ENCODE data around the gene ATXN7.

ATXN7 gene

DNA sequence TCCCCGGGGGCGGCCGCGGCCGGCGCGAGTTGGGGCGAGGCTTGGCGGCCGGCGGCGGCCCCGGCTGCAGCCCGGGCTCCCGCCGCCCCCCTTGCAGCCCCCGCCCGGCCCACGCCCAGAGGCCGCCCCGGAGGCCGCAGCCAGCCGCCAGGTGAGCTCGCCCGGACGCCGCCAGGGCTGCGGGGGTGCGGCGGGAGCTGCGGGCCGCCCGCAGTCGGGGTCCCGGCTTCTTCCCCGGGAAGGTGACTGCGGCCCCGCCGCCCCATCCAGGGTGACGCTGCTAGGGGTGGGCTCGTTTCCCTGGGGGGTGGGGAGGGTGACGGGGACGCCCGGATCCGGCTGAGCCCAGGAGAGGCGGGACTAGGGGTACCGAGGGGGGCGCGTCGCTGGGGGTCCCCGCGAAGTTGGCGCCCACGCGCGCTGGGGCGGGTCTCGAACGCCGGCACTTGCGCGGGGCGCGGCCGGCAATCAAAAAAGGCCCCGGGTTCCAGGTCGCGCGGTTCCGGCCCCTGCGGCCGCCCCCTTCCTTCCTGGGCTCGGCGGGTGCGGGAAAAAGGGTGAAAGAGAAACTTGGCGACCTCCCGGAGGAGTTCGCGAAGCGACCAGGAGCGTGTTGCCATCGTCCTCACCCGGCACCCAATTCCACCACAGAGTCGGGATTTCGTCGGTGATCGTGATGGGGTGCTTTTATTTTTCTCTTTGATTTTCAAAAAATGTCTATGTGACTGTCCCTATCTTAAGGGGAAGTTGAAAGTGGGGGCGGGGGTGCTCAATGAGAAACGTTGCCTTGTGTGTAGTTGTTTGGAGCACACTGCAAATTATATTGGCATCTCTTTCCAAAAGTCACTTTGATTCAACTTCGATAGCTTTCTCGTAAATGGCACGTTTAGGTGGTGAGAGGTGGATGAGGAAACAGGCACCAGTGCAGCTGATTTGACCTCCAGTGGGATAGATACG lies 619 bp downstream of the ATXN7 start:
- DNase-seq (ENCODE audit: low read depth) = no peak

DNA sequence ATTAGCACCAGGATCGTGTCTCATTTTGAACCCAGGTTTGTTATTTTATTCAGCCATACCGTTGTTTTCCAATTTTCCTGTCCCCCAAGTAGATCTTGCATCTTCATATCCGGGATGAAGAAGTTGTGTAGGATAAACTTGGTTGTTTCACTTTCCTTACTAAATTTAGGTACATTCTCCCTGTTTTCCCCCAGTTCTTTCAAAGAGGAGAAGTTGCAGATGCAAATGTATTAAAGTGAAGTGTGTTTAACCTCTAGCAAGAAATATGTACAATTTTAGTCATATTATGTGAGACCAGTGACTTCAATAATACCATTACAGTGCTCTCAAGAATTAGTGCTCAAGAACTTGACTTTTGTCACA lies 1.3 kb downstream of the ATXN7 start:
- DNase-seq (ENCODE audit: low read depth) = no peak

DNA sequence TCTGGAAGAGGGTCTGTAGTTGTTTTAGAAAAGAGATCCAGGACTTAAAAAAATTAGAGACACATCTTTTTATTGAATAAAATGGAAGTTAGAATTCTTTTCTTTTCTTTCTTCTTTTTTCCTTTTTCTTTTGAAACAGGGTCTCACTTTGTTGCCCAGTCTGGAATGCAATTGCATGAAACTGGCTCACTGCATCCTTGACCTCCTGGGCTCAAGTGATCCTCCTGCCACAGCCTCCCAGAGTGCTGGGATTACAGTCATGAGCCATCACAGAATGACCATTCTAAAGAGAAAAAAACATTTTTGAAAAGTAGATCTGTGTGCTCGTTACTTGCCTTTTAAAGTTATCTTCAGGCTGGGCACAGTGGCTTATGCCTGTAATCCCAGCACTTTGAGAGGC lies 3.6 kb downstream of the ATXN7 start:
- DNase-seq (ENCODE audit: low read depth) = no peak

DNA sequence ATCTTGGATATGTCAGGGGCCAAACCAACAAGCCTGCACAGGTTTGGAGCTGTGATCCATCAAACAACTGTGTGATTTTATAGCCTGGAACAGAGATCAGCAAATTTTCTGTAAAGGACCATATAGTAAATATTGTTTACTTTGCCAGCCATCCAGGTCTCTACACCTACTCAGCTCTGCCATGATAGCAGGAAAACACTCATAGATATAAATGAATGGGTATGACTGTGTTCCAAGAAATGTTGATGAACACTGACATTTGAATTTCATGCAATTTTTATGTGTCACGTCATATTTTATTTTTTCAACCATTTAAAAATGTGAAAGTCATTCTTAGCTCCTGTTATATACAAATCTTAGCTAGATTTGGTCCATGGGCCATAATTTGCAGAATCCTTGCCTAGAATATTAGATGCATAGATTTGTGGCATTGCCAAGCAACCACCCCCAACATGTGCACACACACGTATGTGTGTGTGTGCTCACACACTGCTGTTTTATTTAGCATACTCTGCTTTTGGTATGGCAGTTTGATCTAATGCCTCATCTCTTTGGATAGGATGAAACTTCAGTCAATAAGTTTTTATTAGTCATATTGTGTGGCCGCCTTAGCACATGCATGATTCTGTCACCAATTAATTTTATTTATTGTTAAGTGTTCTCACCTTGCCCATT lies 6.4 kb downstream of the ATXN7 start:
- no peak for DNase-seq (ENCODE audit: low read depth)

DNA sequence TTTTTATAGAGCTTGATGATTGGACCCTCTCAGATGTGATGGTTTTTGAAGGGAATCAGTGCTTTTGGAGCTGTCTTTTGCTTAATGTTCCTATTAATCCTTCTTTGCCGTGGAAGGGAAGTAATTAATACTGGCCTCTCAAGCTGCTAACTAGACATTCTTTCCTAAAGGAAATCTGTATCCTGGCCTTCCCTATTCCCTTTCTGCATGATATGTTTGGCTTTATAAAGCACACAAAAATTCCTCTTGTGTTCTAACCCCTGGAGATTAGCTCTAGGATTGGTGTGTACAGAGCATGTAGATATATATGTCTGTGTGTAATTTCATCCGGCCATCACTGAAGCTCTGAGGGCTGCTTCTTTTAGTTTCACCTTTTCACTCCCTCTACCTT lies 6.9 kb downstream of the ATXN7 start:
- no peak for DNase-seq (ENCODE audit: low read depth)

DNA sequence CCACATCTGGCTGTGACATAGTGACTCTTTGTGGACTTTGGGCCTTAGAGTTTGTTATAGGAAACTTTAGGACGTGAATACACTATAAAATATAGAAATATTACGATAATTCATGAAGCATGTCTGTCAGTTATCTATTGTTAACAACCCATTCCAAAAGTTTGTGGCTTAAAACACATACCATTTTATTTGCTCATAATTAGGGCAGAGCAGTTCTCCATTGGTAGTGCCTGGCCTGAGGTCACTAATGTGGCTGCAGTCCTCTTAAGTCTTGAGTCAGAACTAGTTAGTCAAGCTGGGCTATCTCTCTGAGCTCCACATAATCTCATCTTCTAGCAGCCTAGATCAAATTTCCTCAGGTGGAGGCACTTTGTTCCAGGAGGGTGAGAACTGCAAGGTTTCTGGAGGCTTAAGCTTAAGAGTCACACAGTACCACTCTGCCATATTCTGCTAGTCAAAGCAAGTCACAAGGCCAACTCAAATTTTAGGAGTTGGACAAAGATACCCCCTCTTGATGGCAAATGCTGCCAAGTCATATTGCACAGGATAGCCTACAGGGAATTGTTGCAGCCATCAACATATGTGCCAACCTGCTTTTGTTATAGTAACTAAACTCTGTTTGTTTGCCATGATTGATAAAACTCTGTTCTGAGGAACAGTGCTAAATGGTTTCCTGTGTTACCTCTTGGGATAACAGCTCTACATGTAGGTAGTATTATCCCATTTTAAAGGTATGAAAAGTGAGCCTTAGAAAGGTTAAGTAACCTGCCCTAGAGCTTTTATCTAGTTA lies 8.7 kb downstream of the ATXN7 start:
- DNase-seq (ENCODE audit: low read depth) = peak; percentile 64

DNA sequence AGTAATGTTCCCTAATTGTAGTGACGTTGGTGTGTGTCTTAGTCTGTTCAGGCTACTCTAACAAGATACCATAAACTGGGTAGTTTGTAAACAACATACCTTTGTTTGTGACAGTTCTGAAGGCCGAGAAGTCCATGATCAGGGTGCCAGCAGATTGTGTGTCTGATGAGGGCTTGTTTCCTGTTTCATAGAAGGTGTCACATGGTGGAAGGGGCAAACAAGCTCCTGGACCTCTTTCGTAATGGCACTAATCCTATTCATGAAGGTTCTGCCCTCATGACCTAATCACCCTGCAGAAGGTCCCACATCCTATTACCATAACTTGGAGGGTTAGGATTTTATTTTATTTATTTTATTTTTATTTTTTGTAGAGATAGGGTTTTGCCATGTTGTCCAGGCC lies 11.1 kb downstream of the ATXN7 start:
- no peak for DNase-seq (ENCODE audit: low read depth)

DNA sequence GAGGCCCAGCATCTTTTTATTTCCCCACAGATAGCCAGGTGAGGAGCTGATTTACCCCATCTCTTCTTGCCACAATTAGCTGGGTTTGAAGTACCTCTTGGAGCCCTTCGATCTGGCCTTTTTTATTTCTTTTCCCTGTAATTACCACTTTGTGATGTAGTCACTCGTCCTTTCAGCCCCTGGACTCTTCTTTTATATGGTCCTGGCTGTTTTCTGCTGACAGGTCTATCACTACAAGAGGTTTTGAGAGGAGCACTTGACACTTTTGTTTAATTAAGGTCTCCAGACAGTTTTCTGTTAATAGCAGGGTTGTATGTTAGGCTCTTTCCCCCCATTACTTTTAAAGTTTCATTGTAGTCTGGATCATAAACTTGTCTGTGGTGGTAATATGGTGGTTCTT lies 11.8 kb downstream of the ATXN7 start:
- DNase-seq (ENCODE audit: low read depth) = no peak

DNA sequence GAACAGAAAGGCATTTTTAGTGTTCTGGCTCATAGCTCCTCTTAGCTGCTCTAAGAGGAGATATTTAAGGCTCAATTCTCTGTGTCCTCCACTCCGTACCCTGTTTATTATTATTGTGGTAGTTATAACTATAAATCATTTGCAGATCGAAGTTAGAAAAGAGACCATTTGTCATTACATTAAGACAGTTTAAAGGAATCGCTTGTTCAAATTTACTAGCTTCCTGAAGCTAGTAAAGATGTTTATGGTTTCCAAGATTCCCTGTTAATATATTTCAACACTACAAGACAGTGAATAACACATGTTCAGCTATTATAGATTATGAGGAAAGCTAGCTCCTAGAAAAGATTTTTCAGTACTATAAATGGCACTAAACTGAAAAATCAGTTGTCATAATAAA lies 12.6 kb downstream of the ATXN7 start:
- no peak for DNase-seq (ENCODE audit: low read depth)

DNA sequence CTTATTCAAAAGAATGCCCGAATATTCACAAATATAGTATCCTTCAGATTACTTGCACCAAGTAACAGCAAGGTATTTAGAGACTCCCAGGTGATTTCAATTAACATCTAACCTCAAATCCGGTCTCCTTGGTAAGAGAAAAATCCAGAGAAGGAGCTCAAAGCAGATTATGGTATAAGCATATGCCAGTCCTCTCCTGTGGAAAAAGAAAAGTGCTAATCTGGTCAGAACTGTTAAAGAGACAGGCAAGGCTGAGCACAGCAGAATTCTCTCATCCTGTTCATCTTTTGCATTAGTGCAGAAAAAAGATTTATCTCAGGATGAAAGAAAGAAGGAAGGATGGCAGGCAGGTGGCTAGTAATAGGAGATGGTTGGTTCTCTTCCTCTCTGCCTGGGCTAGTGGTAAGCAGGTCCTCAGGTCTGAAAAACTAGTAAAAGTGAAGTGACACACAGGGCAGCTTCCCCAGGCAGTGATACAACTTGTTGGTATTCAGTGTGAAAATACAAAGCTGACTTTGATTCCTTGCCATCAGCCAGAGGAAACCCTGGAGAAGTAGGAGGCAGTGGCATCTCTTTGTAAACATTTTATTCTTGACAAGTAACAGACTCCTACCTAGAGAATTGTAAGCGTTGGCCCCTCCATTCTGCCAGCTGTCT lies 14.2 kb downstream of the ATXN7 start:
- no peak for DNase-seq (ENCODE audit: low read depth)

DNA sequence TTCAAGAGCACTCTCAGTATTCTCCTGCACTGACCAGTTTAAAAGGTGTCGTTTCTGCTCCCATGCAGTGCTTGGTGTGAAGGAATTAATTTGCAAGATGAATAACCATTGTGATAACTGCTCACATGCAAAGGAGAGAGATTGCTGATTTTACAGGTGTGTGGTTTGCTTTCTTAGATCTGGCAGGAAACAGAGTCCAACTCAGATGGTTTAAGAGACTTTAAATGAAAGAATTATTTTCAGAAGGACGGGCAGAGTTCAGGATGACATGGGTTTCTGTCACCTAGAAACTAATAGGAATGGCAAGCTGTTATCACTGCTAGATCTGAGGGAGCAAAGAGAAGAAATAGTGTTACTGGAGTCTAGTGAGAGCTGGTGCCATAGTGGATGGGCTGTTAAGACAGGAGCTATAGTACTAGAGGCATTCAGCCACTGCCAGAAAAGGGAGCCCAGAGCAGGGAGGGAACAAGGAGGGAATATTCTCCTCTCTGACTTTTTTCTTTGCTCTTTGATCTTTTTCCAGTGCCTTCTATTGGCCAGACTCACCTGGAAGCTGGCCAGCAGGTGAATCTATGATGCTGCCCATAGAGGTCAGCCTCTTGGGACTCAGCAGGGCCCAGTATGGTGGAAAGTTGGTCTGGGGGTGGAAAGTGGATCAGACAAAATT lies 14.9 kb downstream of the ATXN7 start:
- no peak for DNase-seq (ENCODE audit: low read depth)

DNA sequence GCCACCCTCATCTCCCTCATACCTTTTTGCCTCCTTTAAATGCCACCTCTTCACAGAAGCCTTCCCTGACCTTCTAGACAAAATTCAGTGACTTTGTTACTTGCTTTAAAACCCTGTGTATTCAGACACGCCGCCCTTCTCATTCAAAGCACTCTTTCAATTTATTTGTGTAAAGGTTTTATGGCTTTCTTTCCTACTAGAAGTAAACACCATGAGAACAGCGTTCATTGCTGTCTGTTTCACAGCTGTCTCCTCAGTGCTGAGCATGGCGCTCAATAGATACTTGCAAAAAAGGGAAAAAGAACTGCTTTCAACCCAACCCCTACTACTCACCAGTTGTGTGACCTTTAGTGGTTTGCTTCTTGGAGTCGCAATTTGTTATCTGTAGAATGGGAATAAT lies 17.0 kb downstream of the ATXN7 start:
- no peak for DNase-seq (ENCODE audit: low read depth)

DNA sequence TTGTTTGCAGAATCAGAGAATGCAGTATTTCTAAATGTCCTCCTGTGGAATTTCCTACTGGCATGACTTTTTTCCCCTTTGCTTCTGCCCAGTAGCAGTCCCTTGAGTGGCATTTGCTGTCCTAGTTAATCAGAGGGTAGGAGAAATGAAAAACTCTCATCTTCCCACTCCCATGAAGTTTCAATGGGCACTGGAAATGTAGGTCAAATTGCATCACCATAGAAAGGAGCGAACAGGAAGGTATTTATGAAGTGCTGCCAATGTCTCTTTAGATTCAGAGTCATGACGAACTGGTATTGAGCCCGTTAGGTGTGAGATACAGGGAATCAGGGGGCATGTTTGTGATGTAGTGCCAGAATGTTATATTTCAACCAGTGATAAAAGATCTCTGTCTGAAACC lies 23.2 kb downstream of the ATXN7 start:
- no peak for DNase-seq (ENCODE audit: low read depth)

DNA sequence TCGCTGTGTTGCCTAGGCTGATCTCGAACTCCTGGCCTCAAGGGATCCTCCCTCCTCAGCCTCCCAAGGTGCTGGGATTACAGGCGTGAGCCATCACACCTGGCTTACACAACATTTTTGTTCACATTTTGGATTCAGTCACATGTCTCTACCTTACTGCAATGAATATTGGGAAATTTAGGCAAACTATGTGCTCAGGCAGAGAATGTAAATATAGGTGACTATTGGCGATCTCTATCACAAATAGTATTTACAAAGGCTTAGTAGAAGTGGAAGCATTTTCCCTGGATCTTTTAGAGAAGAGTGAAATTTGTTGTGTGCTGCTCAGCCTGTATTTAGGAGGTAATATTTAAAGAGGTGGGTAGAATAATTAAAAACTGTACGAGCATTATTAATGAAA lies 27.9 kb downstream of the ATXN7 start:
- no peak for DNase-seq (ENCODE audit: low read depth)

DNA sequence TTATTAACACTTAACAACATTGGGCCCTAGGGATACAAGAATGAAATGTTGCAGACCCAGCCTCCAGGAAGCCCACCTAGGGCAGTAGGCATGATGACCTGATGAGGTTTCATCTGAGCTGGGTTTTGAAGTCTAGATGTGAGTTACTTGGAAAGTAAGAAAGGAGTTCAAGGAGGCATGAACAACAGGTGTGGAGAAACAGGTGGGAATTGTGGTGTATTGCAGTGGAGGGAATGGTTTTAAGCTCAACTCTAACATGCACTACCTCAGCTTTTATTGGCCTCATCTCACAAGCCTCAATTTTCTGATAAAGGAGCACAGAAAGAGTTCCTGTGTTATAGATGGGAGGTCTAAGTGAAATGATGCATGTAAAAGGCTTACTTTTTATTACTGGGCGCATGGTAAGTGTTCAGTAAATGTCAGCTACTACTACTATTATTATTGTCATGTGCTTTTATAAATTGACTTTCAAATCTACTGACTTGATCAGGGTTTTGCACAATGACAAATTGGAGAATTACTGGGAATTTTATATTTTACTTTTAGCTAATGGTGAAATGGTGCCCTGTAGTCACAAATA lies 29.2 kb downstream of the ATXN7 start:
- no peak for DNase-seq (ENCODE audit: low read depth)

DNA sequence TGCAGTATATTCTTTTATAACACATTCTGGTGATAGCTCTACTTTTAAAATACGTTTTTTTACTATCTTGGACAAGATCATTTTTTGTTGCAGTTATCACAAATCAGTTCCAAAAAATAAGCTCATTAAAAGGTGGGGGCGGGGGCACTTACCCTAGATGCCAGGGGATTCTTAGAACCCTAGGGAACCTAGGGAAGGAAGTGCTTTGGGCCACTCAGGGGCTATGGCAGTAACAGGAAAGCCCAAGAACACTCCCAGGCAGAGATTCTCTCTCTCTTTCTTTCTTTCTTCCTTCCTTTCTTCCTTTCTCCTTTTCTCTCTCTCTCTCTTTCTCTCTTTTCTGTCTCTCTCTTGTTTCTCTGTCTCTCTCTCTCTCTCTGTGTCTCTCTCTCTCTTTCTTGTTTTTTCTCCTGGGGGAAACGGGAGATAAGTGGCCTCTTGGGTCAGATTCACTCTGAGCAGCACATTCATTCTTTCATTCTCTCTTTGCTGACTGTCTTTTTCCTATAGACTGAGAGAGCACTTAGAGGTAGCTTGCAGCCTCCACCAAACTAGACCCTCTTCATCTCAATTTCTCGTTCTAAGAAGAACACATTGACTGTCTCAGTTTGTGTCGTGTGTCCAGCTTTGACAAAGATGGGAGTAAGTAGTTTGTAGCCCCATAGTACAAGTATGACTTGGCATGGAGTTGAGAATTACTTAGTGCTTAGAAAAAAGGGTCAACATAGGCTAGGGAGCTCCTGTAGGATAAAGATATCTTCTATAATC lies 31.9 kb downstream of the ATXN7 start:
- DNase-seq (ENCODE audit: low read depth) = no peak

DNA sequence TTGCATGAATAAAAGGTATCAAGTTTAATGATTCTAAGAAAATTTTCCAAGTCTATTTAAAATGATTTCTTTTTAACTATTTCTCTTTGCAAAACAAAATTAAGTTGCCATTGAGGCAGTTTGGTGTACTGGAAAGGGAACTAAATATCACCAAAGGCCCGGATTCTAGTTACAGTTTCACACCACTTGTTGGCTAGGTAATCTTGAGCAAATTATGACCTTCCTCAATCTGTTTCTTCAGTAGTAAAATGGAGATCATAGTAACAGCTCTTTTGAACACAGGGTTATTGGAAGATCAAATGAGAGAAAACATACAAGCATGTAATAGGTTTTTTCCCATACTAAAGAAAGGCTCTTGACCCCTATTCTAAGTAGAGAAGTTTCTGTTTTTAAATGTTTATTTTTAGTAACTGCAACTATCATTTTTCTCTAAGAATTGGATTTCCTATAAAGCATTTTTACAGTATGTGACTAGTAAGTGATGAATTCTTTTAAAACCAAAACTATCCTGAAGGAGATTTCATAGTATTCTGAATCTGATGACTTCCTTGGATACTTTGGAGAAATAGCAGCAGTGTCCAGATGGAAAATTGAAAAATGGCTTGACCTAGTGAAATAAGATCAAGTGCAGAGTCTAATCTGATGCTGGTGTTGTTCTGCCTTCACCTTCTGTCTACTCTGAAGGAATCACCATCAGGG lies 32.8 kb downstream of the ATXN7 start:
- no peak for DNase-seq (ENCODE audit: low read depth)

DNA sequence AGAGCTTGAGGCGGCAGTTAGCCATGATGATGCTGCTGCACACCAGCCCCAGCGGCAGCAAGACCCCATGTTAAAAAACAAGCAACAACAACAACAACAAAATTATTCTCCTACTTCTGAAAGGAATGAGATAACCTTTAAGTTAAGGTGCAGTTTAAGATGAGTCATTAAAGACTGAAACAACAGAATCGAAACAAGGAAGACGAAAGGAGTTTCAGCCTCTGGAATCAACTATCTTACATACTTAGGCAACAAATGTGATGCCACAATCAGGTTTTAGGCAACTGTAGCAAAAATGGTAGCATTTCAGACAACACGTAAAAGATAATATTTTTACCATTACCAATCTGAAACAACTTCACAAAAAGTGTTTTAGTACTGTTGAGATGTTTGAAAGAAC lies 36.3 kb downstream of the ATXN7 start:
- DNase-seq (ENCODE audit: low read depth) = no peak

DNA sequence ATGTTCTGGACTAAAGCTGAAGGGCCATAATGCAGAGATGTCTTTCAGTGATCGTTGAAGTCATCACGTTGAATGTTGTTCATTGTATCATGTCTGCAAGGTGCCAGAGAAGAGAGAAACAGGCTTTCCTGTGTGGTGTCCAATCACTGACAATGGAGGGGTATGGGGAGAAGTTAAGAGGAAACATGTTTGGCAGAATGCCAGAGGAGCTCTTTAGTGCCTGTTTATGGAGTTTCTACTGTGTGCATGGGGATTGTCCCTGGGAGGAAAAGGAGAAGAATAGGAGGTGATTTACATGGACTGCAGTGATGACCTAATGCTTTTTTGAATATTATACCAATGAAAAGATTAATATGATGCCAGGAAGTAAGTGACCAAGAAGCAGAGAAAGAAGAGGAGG lies 36.8 kb downstream of the ATXN7 start:
- no peak for DNase-seq (ENCODE audit: low read depth)

All from HS-27A (cell line).